BJ (cell line): ENCODE data around the gene MAGOH. TPM values are rescaled to one million over a fixed set of nuclear protein-coding genes. Genes with fewer than 3 reads are reported as not detected.

Experiments
- CTCF ChIA-PET: fragments of 350-600 bp; formaldehyde crosslinking; extraction: SDS; loops from one replicate; lab custom pipeline; 2021; ENCODE audit warnings: antibody characterized with exemption, inconsistent platforms; lab: Yijun Ruan, JAX
- POLR2A ChIA-PET: fragments of 300-600 bp; sonication (Branson Sonifier 250); formaldehyde crosslinking; extraction: SDS; loops from one replicate; lab custom pipeline; 2021; ENCODE audit warnings: antibody characterized with exemption; lab: Charles Lee
- DNase-seq: peaks from one replicate; pipeline ENCODE4 v3.0.0-alpha.2; 2011; ENCODE audit warnings: low read depth
- H3K27me3 ChIP-seq: 2 replicates; pipeline ENCODE4 v1.6.0; 2011; ENCODE audit warnings: low read length; ENCODE audit not compliant: control insufficient read depth, insufficient read depth
- H3K36me3 ChIP-seq: 2 replicates; pipeline ENCODE4 v1.5.1; 2011; ENCODE audit warnings: low read length; ENCODE audit not compliant: control insufficient read depth, insufficient read depth
- H3K4me3 ChIP-seq: 2 replicates; pipeline ENCODE4 v1.5.1; 2011; ENCODE audit warnings: low read depth, mild to moderate bottlenecking, control low read depth, low read length
- CTCF ChIP-seq: IDR thresholded peaks from 2 replicates; pipeline ENCODE4 v1.5.1; 2011; ENCODE audit warnings: low read depth, mild to moderate bottlenecking, control low read depth, inconsistent platforms, low read length, moderate library complexity; ENCODE audit not compliant: insufficient read depth
- polyA plus RNA-seq: library from polyadenylated mRNA; depleted of rRNA; stranded (reverse); fragments of >200 nt; gene quantifications from 2 replicates; pipeline ENCODE4 v1.2.3, GENCODE V29; 2011

MAGOH gene
- polyA plus RNA-seq, 1 experiment = 3.9 TPM

- H3K4me3 ChIP-seq = no peak overlapping the region
- no peaks in the 10 kb centered on the region for H3K36me3 ChIP-seq
- no peak for TF ChIP-seq CTCF
- CTCF ChIA-PET = interaction anchor here (0.9 kb wide), 1 partner anchor 8 kb away, joined by 3 read pairs; no protein-coding TSS in a partner anchor
- no peak for DNase-seq
- POLR2A ChIA-PET = no interaction called here
- no peaks in the 10 kb centered on the region for H3K27me3 ChIP-seq
These were observed 12.0 kb upstream of the MAGOH start for GRCh38 chr1:53250325-53250724.

GRCh38 chr1:53249706-53250105 lies 11.4 kb upstream of the MAGOH start:
- POLR2A ChIA-PET = no interaction called here
- DNase-seq = no peak
- H3K27me3 ChIP-seq = no peaks in the 10 kb centered on the region
- CTCF ChIA-PET = interaction anchor here (0.9 kb wide), 1 partner anchor 9 kb away, joined by 3 read pairs; no protein-coding TSS in a partner anchor
- TF ChIP-seq CTCF = no peak
- H3K4me3 ChIP-seq = no peak overlapping the region
- no peaks in the 10 kb centered on the region for H3K36me3 ChIP-seq

DNA sequence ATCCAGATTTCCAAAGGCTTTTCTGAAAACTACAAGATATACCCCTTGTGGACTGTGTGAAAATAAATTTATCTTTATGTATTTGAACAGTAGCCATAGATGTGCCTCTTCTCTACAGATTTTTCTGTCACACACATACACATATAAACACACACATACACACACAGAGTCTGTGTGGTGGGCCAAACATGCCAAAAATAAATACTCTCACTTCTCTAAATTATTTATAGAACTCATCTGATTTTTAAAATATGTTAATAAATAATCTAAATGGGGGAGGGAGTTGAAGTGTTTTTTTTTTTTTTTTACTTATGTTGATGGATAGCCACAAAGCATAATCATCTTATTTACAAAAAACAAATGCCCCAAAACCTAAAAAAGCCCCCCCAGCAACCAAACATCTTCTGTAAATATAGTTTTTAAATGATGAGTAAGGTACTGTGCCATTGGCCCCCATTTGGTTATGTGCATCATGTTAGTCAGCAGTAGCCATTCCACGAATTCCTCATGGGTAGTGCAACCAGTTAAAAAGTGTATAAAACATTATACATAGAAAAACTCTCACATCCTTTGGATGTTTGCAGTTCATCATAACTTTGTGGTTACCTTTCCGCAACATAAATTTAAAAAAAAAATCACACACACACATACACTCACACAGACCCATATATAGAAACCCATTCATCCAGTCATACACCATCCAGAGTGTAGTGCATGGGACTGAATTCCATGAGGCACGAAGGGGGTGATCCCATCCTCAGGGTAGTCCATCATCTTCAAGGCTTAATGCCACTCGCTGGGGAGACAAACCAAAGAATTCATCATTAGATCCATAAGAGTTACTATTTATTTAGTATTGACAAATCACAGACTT lies 8.2 kb upstream of the MAGOH start:
- Histone ChIP-seq H3K36me3 (no peaks in the 10 kb centered on the region), H3K4me3 (no peak overlapping the region), H3K27me3 (no peaks in the 10 kb centered on the region)
- CTCF ChIA-PET = interaction anchor here (2.5 kb wide), 1 partner anchor 10 kb away, joined by 6 read pairs; no protein-coding TSS in a partner anchor
- no peak for TF ChIP-seq CTCF
- POLR2A ChIA-PET = no interaction called here
- peak; percentile 84 for DNase-seq

GRCh38 chr1:53244141-53244540 lies 5.8 kb upstream of the MAGOH start:
- TF ChIP-seq CTCF = no peak
- Histone ChIP-seq H3K27me3 (no peaks in the 10 kb centered on the region), H3K36me3 (no peaks in the 10 kb centered on the region), H3K4me3 (no peak overlapping the region)
- ChIA-PET POLR2A (no interaction called here), CTCF (no interaction called here)
- DNase-seq = no peak

DNA sequence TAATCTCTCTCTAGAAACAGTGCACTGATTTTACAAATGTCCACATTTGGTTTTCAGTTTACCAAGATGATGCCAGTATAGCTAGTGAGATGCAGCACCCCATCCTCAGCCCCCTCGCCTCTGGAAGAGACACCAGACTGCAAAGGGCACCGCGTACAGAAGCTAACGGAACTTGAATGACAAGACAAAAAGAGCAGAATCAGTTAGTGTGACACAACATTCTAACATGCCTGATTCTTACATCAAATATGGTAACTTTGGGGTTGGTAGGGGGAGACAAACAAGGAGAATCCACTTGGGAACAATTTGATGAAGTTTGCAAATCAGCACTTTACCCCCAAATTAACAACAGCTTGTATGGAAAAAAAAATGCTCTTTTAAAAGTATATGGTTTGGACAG lies 4.1 kb upstream of the MAGOH start:
- Histone ChIP-seq H3K4me3 (no peak overlapping the region), H3K36me3 (no peaks in the 10 kb centered on the region), H3K27me3 (no peaks in the 10 kb centered on the region)
- no peak for DNase-seq
- ChIA-PET POLR2A (no interaction called here), CTCF (interaction anchor here (0.6 to 0.8 kb wide), 2 partner anchors 14 to 301 kb away, joined by 3 read pairs; no protein-coding TSS in a partner anchor)
- no peak for TF ChIP-seq CTCF
